HepG2 (cell line): ENCODE data around the gene NDUFS2. TPM values are rescaled to one million over a fixed set of nuclear protein-coding genes. Genes with fewer than 3 reads are reported as not detected.

Source experiments
- NAIF1 ChIP-seq: sonication (generic); formaldehyde crosslinking; IDR thresholded peaks from 2 replicates; pipeline ENCODE4 v1.5.0; 2020; ENCODE audit warnings: mild to moderate bottlenecking, missing genetic modification reagents, borderline replicate concordance
- NFIC ChIP-seq: IDR thresholded peaks from 2 replicates; pipeline ENCODE4 v1.6.1; 2012; ENCODE audit warnings: mild to moderate bottlenecking, low read length, inconsistent platforms
- POLR2A ChIP-seq, 2 experiments: IDR thresholded peaks; 2 replicates each; pipeline ENCODE4 v1.6.1; 2011; ENCODE audit warnings: low read depth in 2 of 2, low read length in 2 of 2, mild to moderate bottlenecking in 1 of 2, moderate library complexity in 1 of 2; ENCODE audit not compliant: insufficient read depth in 1 of 2
- PTBP1 ChIP-seq: fragments of 200-400 bp; formaldehyde crosslinking; IDR thresholded peaks from 2 replicates; pipeline ENCODE4 v1.6.1; 2018; ENCODE audit warnings: low read length, low read depth; ENCODE audit not compliant: poor library complexity, severe bottlenecking
- SNAPC4 ChIP-seq: sonication (generic); formaldehyde crosslinking; IDR thresholded peaks from 2 replicates; pipeline ENCODE4 v1.4.0; 2020; ENCODE audit warnings: mild to moderate bottlenecking, missing genetic modification reagents
- TBX2 ChIP-seq: sonication (generic); formaldehyde crosslinking; IDR thresholded peaks from 2 replicates; pipeline ENCODE4 v1.5.0; 2020; ENCODE audit warnings: missing genetic modification reagents, mild to moderate bottlenecking, borderline replicate concordance
- XRCC5 ChIP-seq: fragments of 200-400 bp; formaldehyde crosslinking; optimal IDR thresholded peaks from 2 replicates; pipeline ENCODE3; 2017; ENCODE audit warnings: mild to moderate bottlenecking, low read length
- ZNF484 ChIP-seq: sonication (generic); formaldehyde crosslinking; IDR thresholded peaks from 2 replicates; pipeline ENCODE4 v1.5.1; 2020; ENCODE audit warnings: mild to moderate bottlenecking, low read depth, missing genetic modification reagents, borderline replicate concordance
- ZSCAN22 ChIP-seq: sonication (generic); formaldehyde crosslinking; IDR thresholded peaks from 2 replicates; pipeline ENCODE4 v1.4.0; 2020; ENCODE audit warnings: mild to moderate bottlenecking, missing genetic modification reagents
- ZSCAN9 ChIP-seq: IDR thresholded peaks from 2 replicates; pipeline ENCODE4 v1.6.1; 2016; ENCODE audit warnings: borderline replicate concordance
- polyA plus RNA-seq, 8 experiments: library from polyadenylated mRNA; depleted of rRNA in 3 of 8; stranded (reverse) in 7 of 8; unstranded in 1 of 8; fragments of >200 nt; fragmentation: Illumina TruSeq in 4 of 8; extraction: Trizol in 4 of 8; gene quantifications; 2 replicates each; pipeline versions ENCODE4 v1.2.1 to v1.2.3, GENCODE V29; 2011 to 2016; ENCODE audit warnings: low read depth in 4 of 8, missing spikeins in 1 of 8, mixed read lengths in 1 of 8; ENCODE audit not compliant: insufficient read depth in 1 of 8
- total RNA-seq, 5 experiments: library from RNA; depleted of rRNA; stranded (reverse); fragments of >200 nt; fragmentation: Illumina TruSeq; extraction: Trizol; gene quantifications; 2 replicates each; pipeline ENCODE4 v1.2.3, GENCODE V29; 2016; ENCODE audit warnings: low read depth in 1 of 5
- TF ChIP-seq, protein P1 (sequence below): sonication (generic); formaldehyde crosslinking; IDR thresholded peaks from 2 replicates; pipeline ENCODE4 v1.5.1; 2020; ENCODE audit warnings: missing genetic modification reagents, mild to moderate bottlenecking, borderline replicate concordance
- TF ChIP-seq, protein P2 (sequence below): IDR thresholded peaks from 2 replicates; pipeline ENCODE4 v1.6.1; 2016; ENCODE audit warnings: control low read depth
- TF ChIP-seq, protein P3 (sequence below): sonication (generic); formaldehyde crosslinking; IDR thresholded peaks from 2 replicates; pipeline ENCODE4; 2020; ENCODE audit warnings: missing genetic modification reagents, mild to moderate bottlenecking, borderline replicate concordance
- TF ChIP-seq, protein P4 (sequence below): sonication (generic); formaldehyde crosslinking; IDR thresholded peaks from 2 replicates; pipeline ENCODE4 v1.8.1; 2023; ENCODE audit warnings: mild to moderate bottlenecking, inconsistent platforms, moderate library complexity, missing genetic modification reagents, borderline replicate concordance

Gene NDUFS2
- total and polyA plus RNA-seq, 2 of the 13 experiments (the other 11 are each of a cell fraction or from before 2014, with no cell fraction given) = 89.9 to 118 TPM

DNA sequence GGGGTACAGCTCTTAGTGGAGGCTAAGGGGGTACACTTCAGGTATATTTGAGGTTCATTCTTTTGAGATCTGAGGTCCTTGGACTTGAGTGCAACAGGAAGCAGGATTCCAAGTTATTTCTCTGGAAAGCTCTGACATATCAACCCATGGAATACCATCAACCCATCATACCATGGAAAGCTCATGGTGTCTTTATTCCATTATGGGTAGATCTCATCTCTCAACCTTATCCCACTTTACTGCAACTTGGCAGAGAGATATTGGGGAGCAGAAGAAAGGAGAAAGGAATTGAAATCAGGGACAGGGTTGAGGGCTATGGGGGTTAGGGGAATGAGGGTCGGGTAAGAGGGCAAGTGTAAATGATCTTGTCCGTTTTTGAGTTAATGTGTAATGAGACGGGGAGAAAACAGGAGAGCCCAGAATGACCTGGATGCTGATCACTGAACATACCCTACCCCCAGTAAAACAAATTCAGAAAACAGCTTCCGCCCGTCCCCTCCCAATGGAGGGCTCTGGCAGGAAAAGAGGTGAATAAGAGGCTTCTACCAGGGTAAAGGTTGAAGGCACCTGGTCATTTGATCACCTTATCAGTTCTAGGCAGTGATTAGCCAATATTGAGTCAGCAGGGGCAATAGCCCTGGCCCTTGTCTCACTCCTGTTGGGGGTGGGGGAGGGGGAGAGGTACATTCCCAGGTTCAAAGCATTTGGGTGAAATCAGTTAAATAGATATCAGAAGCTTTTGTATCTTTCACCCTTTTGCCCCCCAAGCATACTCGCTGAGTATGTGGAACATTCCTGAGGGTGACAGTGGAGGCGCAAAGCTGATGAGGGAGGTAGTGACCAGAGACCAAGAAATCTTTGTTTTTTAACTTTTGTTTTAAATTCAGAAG is 21.9 kb downstream of the NDUFS2 start (continued):
- TF ChIP-seq, protein P1, sequence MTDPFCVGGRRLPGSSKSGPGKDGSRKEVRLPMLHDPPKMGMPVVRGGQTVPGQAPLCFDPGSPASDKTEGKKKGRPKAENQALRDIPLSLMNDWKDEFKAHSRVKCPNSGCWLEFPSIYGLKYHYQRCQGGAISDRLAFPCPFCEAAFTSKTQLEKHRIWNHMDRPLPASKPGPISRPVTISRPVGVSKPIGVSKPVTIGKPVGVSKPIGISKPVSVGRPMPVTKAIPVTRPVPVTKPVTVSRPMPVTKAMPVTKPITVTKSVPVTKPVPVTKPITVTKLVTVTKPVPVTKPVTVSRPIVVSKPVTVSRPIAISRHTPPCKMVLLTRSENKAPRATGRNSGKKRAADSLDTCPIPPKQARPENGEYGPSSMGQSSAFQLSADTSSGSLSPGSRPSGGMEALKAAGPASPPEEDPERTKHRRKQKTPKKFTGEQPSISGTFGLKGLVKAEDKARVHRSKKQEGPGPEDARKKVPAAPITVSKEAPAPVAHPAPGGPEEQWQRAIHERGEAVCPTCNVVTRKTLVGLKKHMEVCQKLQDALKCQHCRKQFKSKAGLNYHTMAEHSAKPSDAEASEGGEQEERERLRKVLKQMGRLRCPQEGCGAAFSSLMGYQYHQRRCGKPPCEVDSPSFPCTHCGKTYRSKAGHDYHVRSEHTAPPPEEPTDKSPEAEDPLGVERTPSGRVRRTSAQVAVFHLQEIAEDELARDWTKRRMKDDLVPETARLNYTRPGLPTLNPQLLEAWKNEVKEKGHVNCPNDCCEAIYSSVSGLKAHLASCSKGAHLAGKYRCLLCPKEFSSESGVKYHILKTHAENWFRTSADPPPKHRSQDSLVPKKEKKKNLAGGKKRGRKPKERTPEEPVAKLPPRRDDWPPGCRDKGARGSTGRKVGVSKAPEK = no peak
- TF ChIP-seq XRCC5 (peak; percentile 60), NFIC (no peak), ZSCAN9 (CRISPR knock-in tag) (no peak), POLR2A (IDR thresholded peaks at IDR 0.05; ENCODE audit: insufficient read depth in 1 of 2, low read depth in 2 of 2, low read length in 2 of 2) (no peak; a peak in 1 of 4 replicates), SNAPC4 (no peak), ZSCAN22 (no peak; the same call in 1 of the 2 replicates), TBX2 (peak; percentile 60; the same call in 1 of the 2 replicates), NAIF1 (CRISPR knock-in tag) (0 out of 2 replicates have a peak, but pooled peaks have one; percentile 45), ZNF484 (CRISPR knock-in tag) (no peak), PTBP1 (no peak)
- TF ChIP-seq, protein P2, sequence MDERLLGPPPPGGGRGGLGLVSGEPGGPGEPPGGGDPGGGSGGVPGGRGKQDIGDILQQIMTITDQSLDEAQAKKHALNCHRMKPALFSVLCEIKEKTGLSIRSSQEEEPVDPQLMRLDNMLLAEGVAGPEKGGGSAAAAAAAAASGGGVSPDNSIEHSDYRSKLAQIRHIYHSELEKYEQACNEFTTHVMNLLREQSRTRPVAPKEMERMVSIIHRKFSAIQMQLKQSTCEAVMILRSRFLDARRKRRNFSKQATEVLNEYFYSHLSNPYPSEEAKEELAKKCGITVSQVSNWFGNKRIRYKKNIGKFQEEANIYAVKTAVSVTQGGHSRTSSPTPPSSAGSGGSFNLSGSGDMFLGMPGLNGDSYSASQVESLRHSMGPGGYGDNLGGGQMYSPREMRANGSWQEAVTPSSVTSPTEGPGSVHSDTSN (CRISPR knock-in tag) = no peak
- TF ChIP-seq, protein P3, sequence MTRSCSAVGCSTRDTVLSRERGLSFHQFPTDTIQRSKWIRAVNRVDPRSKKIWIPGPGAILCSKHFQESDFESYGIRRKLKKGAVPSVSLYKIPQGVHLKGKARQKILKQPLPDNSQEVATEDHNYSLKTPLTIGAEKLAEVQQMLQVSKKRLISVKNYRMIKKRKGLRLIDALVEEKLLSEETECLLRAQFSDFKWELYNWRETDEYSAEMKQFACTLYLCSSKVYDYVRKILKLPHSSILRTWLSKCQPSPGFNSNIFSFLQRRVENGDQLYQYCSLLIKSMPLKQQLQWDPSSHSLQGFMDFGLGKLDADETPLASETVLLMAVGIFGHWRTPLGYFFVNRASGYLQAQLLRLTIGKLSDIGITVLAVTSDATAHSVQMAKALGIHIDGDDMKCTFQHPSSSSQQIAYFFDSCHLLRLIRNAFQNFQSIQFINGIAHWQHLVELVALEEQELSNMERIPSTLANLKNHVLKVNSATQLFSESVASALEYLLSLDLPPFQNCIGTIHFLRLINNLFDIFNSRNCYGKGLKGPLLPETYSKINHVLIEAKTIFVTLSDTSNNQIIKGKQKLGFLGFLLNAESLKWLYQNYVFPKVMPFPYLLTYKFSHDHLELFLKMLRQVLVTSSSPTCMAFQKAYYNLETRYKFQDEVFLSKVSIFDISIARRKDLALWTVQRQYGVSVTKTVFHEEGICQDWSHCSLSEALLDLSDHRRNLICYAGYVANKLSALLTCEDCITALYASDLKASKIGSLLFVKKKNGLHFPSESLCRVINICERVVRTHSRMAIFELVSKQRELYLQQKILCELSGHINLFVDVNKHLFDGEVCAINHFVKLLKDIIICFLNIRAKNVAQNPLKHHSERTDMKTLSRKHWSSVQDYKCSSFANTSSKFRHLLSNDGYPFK = no peak
- TF ChIP-seq, protein P4, sequence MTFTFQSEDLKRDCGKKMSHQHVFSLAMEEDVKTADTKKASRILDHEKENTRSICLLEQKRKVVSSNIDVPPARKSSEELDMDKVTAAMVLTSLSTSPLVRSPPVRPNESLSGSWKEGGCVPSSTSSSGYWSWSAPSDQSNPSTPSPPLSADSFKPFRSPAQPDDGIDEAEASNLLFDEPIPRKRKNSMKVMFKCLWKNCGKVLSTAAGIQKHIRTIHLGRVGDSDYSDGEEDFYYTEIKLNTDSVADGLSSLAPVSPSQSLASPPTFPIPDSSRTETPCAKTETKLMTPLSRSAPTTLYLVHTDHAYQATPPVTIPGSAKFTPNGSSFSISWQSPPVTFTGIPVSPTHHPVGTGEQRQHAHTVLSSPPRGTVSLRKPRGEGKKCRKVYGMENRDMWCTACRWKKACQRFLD = no peak
